Glutamatergic neuron (in vitro differentiated cells): Measurements from ENCODE around the gene CHRM1. TPM values are rescaled to one million over a fixed set of nuclear protein-coding genes. Genes with fewer than 3 reads are reported as not detected.

ENCODE experiments used
- DNase-seq: peaks from one replicate; pipeline ENCODE4 v3.0.0; 2022
- H3K27ac Mint-ChIP-seq: one replicate; pipeline ENCODE4 v1.8.0; 2020; ENCODE audit warnings: mild to moderate bottlenecking, mixed read lengths, inconsistent platforms; ENCODE audit not compliant: unreplicated experiment
- H3K27me3 Mint-ChIP-seq: one replicate; pipeline ENCODE4 v1.8.0; 2020; ENCODE audit warnings: mild to moderate bottlenecking, moderate library complexity, mixed read lengths, inconsistent platforms; ENCODE audit not compliant: unreplicated experiment
- H3K36me3 Mint-ChIP-seq: one replicate; pipeline ENCODE4 v1.8.0; 2020; ENCODE audit warnings: mild to moderate bottlenecking, mixed read lengths, inconsistent platforms; ENCODE audit not compliant: unreplicated experiment
- H3K4me1 Mint-ChIP-seq: one replicate; pipeline ENCODE4 v1.8.0; 2020; ENCODE audit warnings: mild to moderate bottlenecking, low read depth, mixed read lengths, inconsistent platforms; ENCODE audit not compliant: unreplicated experiment
- H3K4me3 Mint-ChIP-seq: one replicate; pipeline ENCODE4 v1.8.0; 2020; ENCODE audit warnings: mild to moderate bottlenecking, mixed read lengths, inconsistent platforms; ENCODE audit not compliant: unreplicated experiment
- H3K9me3 Mint-ChIP-seq: one replicate; pipeline ENCODE4 v1.8.0; 2020; ENCODE audit warnings: mild to moderate bottlenecking, moderate library complexity, mixed read lengths, inconsistent platforms; ENCODE audit not compliant: unreplicated experiment
- CTCF ChIP-seq: fragments of 200-600 bp; sonication (generic); IDR thresholded peaks from one replicate; pipeline ENCODE4 v1.5.0; 2021; ENCODE audit not compliant: partially characterized antibody, unreplicated experiment
- total RNA-seq: library from RNA; stranded (reverse); fragmentation: NEBNext Ultra II Directional; extraction: Animal tissue kit (Norgen Biotek cat#: 25700); gene quantifications from one replicate; pipeline ENCODE4 v1.2.1, GENCODE V29; 2021; ENCODE audit not compliant: unreplicated experiment

Gene CHRM1
- total RNA-seq, 1 donor from 2014 or later, result not detected

GRCh38 chr11:62923601-62924411, 2.6 kb upstream of the CHRM1 start:
- no peaks in the 10 kb centered on the region for H3K9me3 Mint-ChIP-seq
- peaks cover 2% of the 10 kb centered on the region for H3K4me1 Mint-ChIP-seq
- H3K27ac Mint-ChIP-seq, result no peak overlapping the region
- peaks cover 28% of the 10 kb centered on the region for H3K27me3 Mint-ChIP-seq
- DNase-seq, result peak; percentile 47
- TF ChIP-seq CTCF, result no peak
- H3K4me3 Mint-ChIP-seq, result peak overlapping the region; percentile 79
- no peaks in the 10 kb centered on the region for H3K36me3 Mint-ChIP-seq

- Mint-ChIP-seq H3K27me3 (peaks cover 20% of the 10 kb centered on the region), H3K9me3 (no peaks in the 10 kb centered on the region), H3K36me3 (no peaks in the 10 kb centered on the region), H3K4me3 (peak overlapping the region; percentile 14), H3K27ac (no peak overlapping the region), H3K4me1 (peaks cover 2% of the 10 kb centered on the region)
- TF ChIP-seq CTCF, result peak; percentile 55
- peak; percentile 67 for DNase-seq
Observed at GRCh38 chr11:62922653-62923431, 1.7 kb upstream of the CHRM1 start.

GRCh38 chr11:62922189-62922589, 1.0 kb upstream of the CHRM1 start:
- Mint-ChIP-seq H3K27ac (no peak overlapping the region), H3K4me3 (peak overlapping the region; percentile 14), H3K27me3 (peaks cover 14% of the 10 kb centered on the region), H3K9me3 (no peaks in the 10 kb centered on the region), H3K36me3 (no peaks in the 10 kb centered on the region), H3K4me1 (peaks cover 2% of the 10 kb centered on the region)
- TF ChIP-seq CTCF, result no peak
- no peak for DNase-seq

GRCh38 chr11:62921573-62922188, 518 bp upstream of the CHRM1 start:
- no peak for DNase-seq
- no peaks in the 10 kb centered on the region for H3K36me3 Mint-ChIP-seq
- peaks cover 15% of the 10 kb centered on the region for H3K27me3 Mint-ChIP-seq
- H3K4me1 Mint-ChIP-seq, result peaks cover 2% of the 10 kb centered on the region
- TF ChIP-seq CTCF, result no peak
- H3K4me3 Mint-ChIP-seq, result no peak overlapping the region
- no peak overlapping the region for H3K27ac Mint-ChIP-seq
- no peaks in the 10 kb centered on the region for H3K9me3 Mint-ChIP-seq
